ENCODE results near the gene ITGB4.

The ITGB4 gene

DNA sequence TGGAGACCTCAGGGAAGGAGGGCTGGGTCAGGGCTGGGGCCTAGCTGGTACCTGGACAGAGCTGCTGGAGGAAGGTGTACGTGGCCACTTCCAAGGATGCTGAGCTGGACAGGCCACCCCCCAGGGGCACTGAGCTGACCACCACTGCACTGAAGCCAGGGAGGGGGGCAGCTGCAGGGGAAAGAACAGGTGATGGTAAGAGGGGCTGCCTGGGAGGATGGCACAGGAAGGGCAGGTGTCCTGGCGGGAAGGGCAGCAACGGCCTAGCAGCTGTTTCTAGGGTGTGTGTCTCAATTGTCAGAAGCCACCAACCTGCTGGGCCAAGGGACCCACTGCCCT, 42.0 kb downstream of the ITGB4 start:
- Histone ChIP-seq H3K4me1 (peaks cover 12% of the 10 kb centered on the region), H3K9ac (no peak overlapping the region), H3K36me3 (ENCODE audit: control insufficient read depth, insufficient read depth, low read length) (no peaks in the 10 kb centered on the region), H3K27ac (no peak overlapping the region), H3K9me3 (ENCODE audit: control insufficient read depth, low read length) (no peaks in the 10 kb centered on the region), H3K27me3 (ENCODE audit: control insufficient read depth, insufficient read depth, low read length) (no peaks in the 10 kb centered on the region), H3K4me3 (ENCODE audit: low read depth, low read length) (no peak overlapping the region), H3K4me2 (ENCODE audit: low read length) (no peak overlapping the region), H2AFZ (no peak overlapping the region), H3K79me2 (no peaks in the 10 kb centered on the region)
- TF ChIP-seq, protein P1, sequence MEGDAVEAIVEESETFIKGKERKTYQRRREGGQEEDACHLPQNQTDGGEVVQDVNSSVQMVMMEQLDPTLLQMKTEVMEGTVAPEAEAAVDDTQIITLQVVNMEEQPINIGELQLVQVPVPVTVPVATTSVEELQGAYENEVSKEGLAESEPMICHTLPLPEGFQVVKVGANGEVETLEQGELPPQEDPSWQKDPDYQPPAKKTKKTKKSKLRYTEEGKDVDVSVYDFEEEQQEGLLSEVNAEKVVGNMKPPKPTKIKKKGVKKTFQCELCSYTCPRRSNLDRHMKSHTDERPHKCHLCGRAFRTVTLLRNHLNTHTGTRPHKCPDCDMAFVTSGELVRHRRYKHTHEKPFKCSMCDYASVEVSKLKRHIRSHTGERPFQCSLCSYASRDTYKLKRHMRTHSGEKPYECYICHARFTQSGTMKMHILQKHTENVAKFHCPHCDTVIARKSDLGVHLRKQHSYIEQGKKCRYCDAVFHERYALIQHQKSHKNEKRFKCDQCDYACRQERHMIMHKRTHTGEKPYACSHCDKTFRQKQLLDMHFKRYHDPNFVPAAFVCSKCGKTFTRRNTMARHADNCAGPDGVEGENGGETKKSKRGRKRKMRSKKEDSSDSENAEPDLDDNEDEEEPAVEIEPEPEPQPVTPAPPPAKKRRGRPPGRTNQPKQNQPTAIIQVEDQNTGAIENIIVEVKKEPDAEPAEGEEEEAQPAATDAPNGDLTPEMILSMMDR (IDR thresholded peaks at IDR 0.05) = no peak

DNA sequence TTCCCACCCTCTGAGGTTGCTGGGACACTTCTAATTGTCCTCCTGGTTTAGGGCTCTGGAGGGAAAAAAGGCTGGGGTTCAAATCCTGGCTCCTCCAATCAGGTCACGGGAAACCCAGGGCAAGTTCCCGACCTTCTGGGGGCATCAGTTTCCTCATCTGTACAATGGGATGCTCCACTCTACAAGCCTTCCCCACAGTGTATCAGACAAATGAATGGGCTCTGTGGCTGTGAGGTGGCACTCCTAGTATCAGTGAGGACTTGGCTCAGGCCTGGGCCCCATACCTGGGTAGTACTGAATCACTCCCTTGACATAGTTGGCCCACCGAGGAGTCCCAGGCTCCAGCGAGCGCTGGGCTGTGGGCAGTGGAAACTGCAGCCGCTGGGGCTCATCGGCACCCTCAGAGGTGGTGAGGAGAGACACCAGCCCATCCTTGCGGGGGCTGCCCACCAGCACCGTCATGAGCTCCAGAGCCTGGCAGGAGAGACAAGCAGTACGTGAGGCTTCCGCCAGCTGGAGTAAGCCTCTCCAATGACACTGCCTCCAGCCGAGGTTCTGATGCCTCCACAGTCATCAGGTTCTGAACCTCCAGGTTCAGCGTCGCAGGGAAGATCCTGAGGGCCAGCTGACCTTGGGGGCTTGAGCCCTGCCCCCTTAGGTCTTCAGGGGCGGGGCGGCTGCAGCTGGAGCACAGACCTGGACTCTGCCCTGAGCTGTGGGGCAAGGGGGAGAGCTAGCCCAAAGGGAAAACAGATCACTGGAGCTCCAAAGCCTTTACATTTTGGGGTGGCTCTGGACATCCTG, 42.6 kb downstream of the ITGB4 start:
- H2AFZ ChIP-seq = peak overlapping the region; percentile 99
- H3K4me3 ChIP-seq (ENCODE audit: low read depth, low read length) = peak overlapping the region; percentile 88
- H3K4me2 ChIP-seq (ENCODE audit: low read length) = peak overlapping the region; percentile 96
- H3K4me1 ChIP-seq = peaks cover 12% of the 10 kb centered on the region
- TF ChIP-seq, protein P1 (IDR thresholded peaks at IDR 0.05) = no peak
- no peaks in the 10 kb centered on the region for H3K27me3 ChIP-seq (ENCODE audit: control insufficient read depth, insufficient read depth, low read length)
- H3K27ac ChIP-seq = peak overlapping the region; percentile 80
- no peaks in the 10 kb centered on the region for H3K36me3 ChIP-seq (ENCODE audit: control insufficient read depth, insufficient read depth, low read length)
- no peaks in the 10 kb centered on the region for H3K9me3 ChIP-seq (ENCODE audit: control insufficient read depth, low read length)
- no peaks in the 10 kb centered on the region for H3K79me2 ChIP-seq
- no peak overlapping the region for H3K9ac ChIP-seq

DNA sequence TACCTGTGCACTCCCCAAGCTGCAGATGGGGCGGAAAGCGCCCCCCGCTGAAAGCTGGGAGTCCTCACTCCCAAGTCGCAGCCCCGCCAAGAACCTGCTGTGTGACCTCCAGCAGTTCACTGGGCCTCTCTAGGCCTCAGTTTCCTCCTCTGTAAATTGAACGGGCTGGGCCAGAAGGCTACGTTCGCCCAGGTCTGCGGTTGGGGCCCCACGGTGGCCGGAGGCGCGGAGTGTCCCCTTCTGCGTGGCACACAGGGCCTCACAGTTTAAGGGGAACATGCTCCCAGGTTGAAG, 43.1 kb downstream of the ITGB4 start:
- Histone ChIP-seq H2AFZ (peak overlapping the region; percentile 99), H3K27me3 (ENCODE audit: control insufficient read depth, insufficient read depth, low read length) (no peaks in the 10 kb centered on the region), H3K9ac (no peak overlapping the region), H3K4me2 (ENCODE audit: low read length) (peak overlapping the region; percentile 96), H3K9me3 (ENCODE audit: control insufficient read depth, low read length) (no peaks in the 10 kb centered on the region), H3K79me2 (no peaks in the 10 kb centered on the region), H3K4me1 (peaks cover 11% of the 10 kb centered on the region), H3K27ac (peak overlapping the region; percentile 80), H3K4me3 (ENCODE audit: low read depth, low read length) (peak overlapping the region; percentile 88), H3K36me3 (ENCODE audit: control insufficient read depth, insufficient read depth, low read length) (no peaks in the 10 kb centered on the region)
- TF ChIP-seq, protein P1 (IDR thresholded peaks at IDR 0.05) = no peak

DNA sequence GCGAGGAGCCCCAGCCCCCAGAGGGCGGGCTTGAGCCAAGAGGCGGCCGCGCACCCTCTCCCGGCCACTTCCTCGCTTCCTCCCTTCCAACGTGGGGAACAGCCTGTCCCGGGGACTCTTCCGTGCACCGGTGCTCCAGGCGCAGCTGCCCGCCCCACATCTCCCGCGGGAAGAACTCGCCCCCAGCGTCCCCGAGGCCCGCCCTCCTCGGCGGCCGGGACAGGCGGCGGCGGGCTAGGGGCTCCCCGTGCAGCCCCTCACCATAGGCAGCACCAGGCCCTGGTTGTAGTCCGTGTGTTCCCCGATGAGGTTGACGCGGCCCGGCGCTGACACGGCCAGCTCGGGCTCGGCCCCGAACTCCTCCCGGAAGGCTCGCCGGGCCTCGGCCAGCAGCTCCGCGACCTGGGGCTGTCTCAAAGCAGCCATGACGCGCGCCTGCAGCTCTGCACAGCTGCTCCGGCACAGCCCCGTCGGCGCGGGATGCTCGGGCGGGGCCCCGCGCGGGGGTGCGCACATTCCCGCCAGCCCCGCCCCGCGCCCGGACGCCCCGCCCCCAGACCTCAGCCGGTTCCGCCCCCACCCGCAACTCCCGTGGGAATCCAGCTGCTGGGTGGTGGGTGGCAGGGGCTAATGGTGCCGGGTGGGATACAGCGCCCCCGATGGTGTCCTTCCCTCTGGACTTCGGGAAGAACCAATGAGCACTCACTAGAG, 43.6 kb downstream of the ITGB4 start, which contains the start of gene GALK1:
Gene GALK1 (minus strand): TSS at position 482 of the 711 bp plus-strand sequence. CDS start 56 bp downstream, at position 426.
- Histone ChIP-seq H3K79me2 (no peaks in the 10 kb centered on the region), H3K27ac (peak within 1 kb of the TSS; percentile 80), H3K36me3 (ENCODE audit: control insufficient read depth, insufficient read depth, low read length) (no peaks in the 10 kb centered on the region), H3K9ac (peak within 1 kb of the TSS; percentile 29), H3K27me3 (ENCODE audit: control insufficient read depth, insufficient read depth, low read length) (no peaks in the 10 kb centered on the region), H3K4me3 (ENCODE audit: low read depth, low read length) (peak within 1 kb of the TSS; percentile 88), H3K4me2 (ENCODE audit: low read length) (peak within 1 kb of the TSS; percentile 96), H2AFZ (peak within 1 kb of the TSS; percentile 99), H3K9me3 (ENCODE audit: control insufficient read depth, low read length) (no peaks in the 10 kb centered on the region), H3K4me1 (peaks cover 8% of the 10 kb centered on the region)
- TF ChIP-seq, protein P1 (IDR thresholded peaks at IDR 0.05) = peak; percentile 68
